NB4 (cell line): ENCODE results near the gene ARHGAP11A.
"Not testable (repeated sequence)": the region's sequence is repeated elsewhere in the genome, so short reads cannot be mapped to it uniquely, and the experiment has no call there.

Experiments used
- CTCF ChIP-seq: IDR thresholded peaks from one replicate; pipeline ENCODE4 v1.5.1; 2012; ENCODE audit warnings: low read depth, low read length
- POLR2A ChIP-seq: IDR thresholded peaks from 2 replicates; pipeline ENCODE4 v1.6.1; 2011; ENCODE audit warnings: mild to moderate bottlenecking; ENCODE audit not compliant: insufficient read length; ENCODE audit errors: extremely low read depth

- TF ChIP-seq CTCF, POLR2A: not testable (repeated sequence)
Observed at GRCh38 chr15:32568988-32569387, 46.3 kb upstream of the ARHGAP11A start.
